ENCODE data around the gene PARP8. TPM values are rescaled to one million over a fixed set of nuclear protein-coding genes. Genes with fewer than 3 reads are reported as not detected.

The PARP8 gene
- total RNA-seq, 1 donor from 2014 or later: 13.6 TPM

DNA sequence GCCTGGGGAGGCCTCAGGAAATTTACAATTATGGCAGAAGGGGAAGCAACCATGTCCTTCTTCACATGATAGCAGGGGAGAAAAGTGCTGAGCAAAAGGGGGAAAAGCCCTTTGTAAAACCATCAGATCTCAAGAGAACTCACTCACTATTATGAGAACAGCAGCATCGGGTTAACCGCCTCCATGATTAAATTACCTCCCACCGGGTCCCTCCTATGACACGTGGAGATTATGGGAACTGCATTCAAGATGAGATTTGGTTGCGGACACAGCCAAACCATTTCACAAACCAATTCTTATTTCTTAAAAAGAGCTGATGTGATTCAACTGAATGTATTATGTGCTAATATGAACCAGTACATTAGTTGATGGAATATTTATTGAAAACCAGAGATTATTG lies 63.9 kb downstream of the PARP8 start:
- Mint-ChIP-seq H3K4me3 (ENCODE audit: unreplicated experiment) (no peak overlapping the region), H3K36me3 (ENCODE audit: low read depth, unreplicated experiment) (no peaks in the 10 kb centered on the region), H3K4me1 (ENCODE audit: unreplicated experiment) (no peaks in the 10 kb centered on the region), H3K27ac (ENCODE audit: unreplicated experiment) (no peak overlapping the region), H3K27me3 (ENCODE audit: unreplicated experiment) (no peaks in the 10 kb centered on the region), H3K9me3 (ENCODE audit: unreplicated experiment) (no peaks in the 10 kb centered on the region)
- TF ChIP-seq, protein P1, sequence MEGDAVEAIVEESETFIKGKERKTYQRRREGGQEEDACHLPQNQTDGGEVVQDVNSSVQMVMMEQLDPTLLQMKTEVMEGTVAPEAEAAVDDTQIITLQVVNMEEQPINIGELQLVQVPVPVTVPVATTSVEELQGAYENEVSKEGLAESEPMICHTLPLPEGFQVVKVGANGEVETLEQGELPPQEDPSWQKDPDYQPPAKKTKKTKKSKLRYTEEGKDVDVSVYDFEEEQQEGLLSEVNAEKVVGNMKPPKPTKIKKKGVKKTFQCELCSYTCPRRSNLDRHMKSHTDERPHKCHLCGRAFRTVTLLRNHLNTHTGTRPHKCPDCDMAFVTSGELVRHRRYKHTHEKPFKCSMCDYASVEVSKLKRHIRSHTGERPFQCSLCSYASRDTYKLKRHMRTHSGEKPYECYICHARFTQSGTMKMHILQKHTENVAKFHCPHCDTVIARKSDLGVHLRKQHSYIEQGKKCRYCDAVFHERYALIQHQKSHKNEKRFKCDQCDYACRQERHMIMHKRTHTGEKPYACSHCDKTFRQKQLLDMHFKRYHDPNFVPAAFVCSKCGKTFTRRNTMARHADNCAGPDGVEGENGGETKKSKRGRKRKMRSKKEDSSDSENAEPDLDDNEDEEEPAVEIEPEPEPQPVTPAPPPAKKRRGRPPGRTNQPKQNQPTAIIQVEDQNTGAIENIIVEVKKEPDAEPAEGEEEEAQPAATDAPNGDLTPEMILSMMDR (IDR thresholded peaks at IDR 0.05; ENCODE audit: unreplicated experiment): peak; percentile 40
- no peak for DNase-seq (ENCODE audit: low spot score)

DNA sequence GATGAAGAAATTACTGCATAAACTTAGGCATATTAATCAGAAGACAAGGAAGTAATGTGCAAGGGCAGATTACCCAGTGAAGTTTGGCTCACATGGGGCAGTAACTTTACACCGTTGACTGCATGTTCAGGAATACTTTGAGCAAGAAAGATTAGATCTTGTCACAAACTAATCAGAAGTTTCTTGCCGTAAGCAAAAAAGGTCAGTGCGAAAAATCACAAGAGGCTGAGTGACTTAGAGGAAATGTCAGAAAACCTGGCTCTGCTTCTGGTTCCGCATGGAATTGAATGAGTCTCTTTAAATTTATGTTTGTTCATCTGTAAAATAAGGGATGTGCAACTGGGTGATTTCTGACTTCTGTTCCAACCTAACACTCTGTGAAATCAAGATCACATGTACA lies 64.4 kb downstream of the PARP8 start:
- H3K4me3 Mint-ChIP-seq (ENCODE audit: unreplicated experiment): no peak overlapping the region
- no peaks in the 10 kb centered on the region for H3K36me3 Mint-ChIP-seq (ENCODE audit: low read depth, unreplicated experiment)
- DNase-seq (ENCODE audit: low spot score): no peak
- TF ChIP-seq, protein P1 (IDR thresholded peaks at IDR 0.05; ENCODE audit: unreplicated experiment): no peak
- no peaks in the 10 kb centered on the region for H3K9me3 Mint-ChIP-seq (ENCODE audit: unreplicated experiment)
- H3K27me3 Mint-ChIP-seq (ENCODE audit: unreplicated experiment): no peaks in the 10 kb centered on the region
- no peak overlapping the region for H3K27ac Mint-ChIP-seq (ENCODE audit: unreplicated experiment)
- H3K4me1 Mint-ChIP-seq (ENCODE audit: unreplicated experiment): no peaks in the 10 kb centered on the region

DNA sequence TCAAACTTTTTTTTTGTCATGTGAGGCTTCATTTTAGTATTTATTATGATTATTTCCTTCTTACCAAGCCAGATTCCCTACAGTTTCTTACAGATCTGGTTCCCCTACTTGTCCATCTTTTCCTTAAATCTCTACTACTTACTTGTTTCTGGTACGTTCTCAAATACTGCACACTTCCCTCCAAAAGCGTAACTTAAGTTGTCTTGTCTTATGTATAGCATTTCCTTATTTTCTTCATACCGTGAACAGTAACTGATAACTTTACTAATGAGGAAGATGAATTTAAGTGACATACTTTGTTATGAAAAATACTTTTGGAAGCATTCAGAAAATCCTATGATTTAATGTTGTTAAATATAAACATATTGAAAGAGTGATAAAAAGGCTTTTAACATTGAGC lies 67.3 kb downstream of the PARP8 start:
- Mint-ChIP-seq H3K27ac (ENCODE audit: unreplicated experiment) (no peak overlapping the region), H3K9me3 (ENCODE audit: unreplicated experiment) (no peaks in the 10 kb centered on the region), H3K27me3 (ENCODE audit: unreplicated experiment) (no peaks in the 10 kb centered on the region), H3K4me3 (ENCODE audit: unreplicated experiment) (no peak overlapping the region), H3K4me1 (ENCODE audit: unreplicated experiment) (no peaks in the 10 kb centered on the region), H3K36me3 (ENCODE audit: low read depth, unreplicated experiment) (no peaks in the 10 kb centered on the region)
- DNase-seq (ENCODE audit: low spot score): no peak
- TF ChIP-seq, protein P1 (IDR thresholded peaks at IDR 0.05; ENCODE audit: unreplicated experiment): no peak

DNA sequence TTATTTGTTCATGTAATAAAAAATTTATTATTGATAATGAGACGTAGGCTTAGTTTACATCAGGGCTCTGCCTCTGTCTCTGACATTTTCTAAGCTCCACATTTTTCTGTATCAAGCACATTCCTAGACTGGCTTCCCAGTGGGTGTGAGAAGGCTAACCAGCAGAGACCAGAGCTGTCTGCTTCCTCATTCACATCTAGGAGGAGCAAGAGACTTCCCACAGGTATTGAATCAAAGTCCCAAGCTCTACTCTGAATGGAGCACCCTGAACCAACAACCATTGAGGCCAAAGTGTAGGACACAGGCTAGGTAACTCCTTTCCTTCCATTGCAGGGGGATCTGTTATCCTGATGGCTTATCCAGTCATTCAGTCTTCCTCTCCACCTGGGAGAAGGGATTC lies 72.4 kb downstream of the PARP8 start:
- Mint-ChIP-seq H3K9me3 (ENCODE audit: unreplicated experiment) (no peaks in the 10 kb centered on the region), H3K27me3 (ENCODE audit: unreplicated experiment) (no peaks in the 10 kb centered on the region), H3K4me1 (ENCODE audit: unreplicated experiment) (no peaks in the 10 kb centered on the region), H3K27ac (ENCODE audit: unreplicated experiment) (no peak overlapping the region), H3K36me3 (ENCODE audit: low read depth, unreplicated experiment) (no peaks in the 10 kb centered on the region), H3K4me3 (ENCODE audit: unreplicated experiment) (no peak overlapping the region)
- TF ChIP-seq, protein P1 (IDR thresholded peaks at IDR 0.05; ENCODE audit: unreplicated experiment): no peak
- DNase-seq (ENCODE audit: low spot score): no peak

DNA sequence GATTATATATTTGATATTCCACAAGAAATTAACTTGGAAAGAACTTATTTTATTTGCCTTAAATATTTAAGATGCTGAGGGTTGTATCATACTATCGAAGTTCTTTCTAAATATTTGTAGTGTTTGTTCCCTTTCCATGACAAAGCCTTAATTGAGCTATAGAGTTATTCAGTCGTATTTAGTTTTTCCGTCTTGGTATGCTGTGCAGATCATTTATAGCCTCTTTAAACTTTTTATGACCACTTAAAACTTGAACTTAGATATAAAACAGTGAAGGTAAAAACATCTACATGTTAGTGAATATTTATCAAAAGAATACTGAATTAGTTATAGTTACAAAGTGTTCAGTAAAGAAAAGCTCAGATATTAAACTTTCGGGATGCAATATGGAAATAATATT lies 74.4 kb downstream of the PARP8 start:
- Mint-ChIP-seq H3K4me1 (ENCODE audit: unreplicated experiment) (no peaks in the 10 kb centered on the region), H3K27me3 (ENCODE audit: unreplicated experiment) (no peaks in the 10 kb centered on the region), H3K4me3 (ENCODE audit: unreplicated experiment) (no peak overlapping the region), H3K9me3 (ENCODE audit: unreplicated experiment) (no peaks in the 10 kb centered on the region), H3K36me3 (ENCODE audit: low read depth, unreplicated experiment) (no peaks in the 10 kb centered on the region), H3K27ac (ENCODE audit: unreplicated experiment) (no peak overlapping the region)
- DNase-seq (ENCODE audit: low spot score): no peak
- TF ChIP-seq, protein P1 (IDR thresholded peaks at IDR 0.05; ENCODE audit: unreplicated experiment): no peak
